Astrocyte of the spinal cord (primary cell): ENCODE data around the gene TMA7.

ENCODE experiments used
- DNase-seq: peaks from one replicate; pipeline ENCODE4 v3.0.0; 2011; ENCODE audit warnings: low read depth, low spot score
- H3K4me3 ChIP-seq: 2 replicates; pipeline ENCODE4 v1.5.1; 2011; ENCODE audit warnings: low read depth, mild to moderate bottlenecking, low read length, moderate library complexity
- in situ Hi-C: cut with HindIII; loops from 2 replicates; pipeline ENCODE4 v1.10.0; 2017; ENCODE audit warnings: low sequenced_read_pairs
- TF ChIP-seq, protein P1 (sequence below): IDR thresholded peaks from 2 replicates; pipeline ENCODE4 v1.5.1; 2012; ENCODE audit warnings: low read depth, mild to moderate bottlenecking, low read length, inconsistent platforms

TMA7 gene

DNA sequence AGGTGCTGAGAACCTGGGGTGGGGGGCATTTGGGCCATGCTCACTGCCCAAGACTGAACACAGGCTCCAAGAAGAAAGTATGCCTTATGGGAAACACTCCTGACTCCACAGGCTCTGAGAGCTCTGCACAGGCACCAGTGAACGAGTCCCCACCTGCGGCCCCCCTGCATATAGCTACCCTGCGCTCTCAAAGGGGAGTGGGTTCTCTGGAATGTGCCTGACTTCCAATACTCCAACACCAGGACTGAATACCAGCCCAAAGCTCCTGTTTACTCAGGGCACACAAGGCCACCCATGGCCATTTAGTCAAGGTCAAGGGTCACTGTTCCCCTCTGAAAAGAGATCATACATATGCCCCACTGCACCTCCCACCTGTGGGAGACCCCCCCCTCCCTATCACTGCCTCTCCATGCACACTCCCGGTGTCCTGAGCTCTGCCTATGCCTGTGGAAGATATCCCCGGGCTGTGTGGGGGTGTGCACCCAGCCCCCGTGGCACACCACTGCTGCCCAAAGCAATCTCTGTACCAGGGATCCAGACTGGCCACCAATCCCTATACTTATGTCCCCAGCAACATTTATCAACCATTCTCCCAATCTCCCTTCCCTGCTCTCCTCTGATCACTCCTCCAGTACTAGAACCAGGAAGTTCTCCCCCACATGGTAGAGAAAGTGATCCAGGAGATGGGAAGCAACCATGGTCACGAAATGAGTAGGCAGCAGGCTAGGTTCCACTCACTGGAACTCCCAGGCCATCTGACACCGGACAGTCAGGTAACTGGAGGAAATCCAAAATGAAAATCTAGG is 8.6 kb upstream of the TMA7 start:
- TF ChIP-seq, protein P1, sequence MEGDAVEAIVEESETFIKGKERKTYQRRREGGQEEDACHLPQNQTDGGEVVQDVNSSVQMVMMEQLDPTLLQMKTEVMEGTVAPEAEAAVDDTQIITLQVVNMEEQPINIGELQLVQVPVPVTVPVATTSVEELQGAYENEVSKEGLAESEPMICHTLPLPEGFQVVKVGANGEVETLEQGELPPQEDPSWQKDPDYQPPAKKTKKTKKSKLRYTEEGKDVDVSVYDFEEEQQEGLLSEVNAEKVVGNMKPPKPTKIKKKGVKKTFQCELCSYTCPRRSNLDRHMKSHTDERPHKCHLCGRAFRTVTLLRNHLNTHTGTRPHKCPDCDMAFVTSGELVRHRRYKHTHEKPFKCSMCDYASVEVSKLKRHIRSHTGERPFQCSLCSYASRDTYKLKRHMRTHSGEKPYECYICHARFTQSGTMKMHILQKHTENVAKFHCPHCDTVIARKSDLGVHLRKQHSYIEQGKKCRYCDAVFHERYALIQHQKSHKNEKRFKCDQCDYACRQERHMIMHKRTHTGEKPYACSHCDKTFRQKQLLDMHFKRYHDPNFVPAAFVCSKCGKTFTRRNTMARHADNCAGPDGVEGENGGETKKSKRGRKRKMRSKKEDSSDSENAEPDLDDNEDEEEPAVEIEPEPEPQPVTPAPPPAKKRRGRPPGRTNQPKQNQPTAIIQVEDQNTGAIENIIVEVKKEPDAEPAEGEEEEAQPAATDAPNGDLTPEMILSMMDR: no peak
- in situ Hi-C loops: no loop called here
- DNase-seq: no peak
- no peak overlapping the region for H3K4me3 ChIP-seq

DNA sequence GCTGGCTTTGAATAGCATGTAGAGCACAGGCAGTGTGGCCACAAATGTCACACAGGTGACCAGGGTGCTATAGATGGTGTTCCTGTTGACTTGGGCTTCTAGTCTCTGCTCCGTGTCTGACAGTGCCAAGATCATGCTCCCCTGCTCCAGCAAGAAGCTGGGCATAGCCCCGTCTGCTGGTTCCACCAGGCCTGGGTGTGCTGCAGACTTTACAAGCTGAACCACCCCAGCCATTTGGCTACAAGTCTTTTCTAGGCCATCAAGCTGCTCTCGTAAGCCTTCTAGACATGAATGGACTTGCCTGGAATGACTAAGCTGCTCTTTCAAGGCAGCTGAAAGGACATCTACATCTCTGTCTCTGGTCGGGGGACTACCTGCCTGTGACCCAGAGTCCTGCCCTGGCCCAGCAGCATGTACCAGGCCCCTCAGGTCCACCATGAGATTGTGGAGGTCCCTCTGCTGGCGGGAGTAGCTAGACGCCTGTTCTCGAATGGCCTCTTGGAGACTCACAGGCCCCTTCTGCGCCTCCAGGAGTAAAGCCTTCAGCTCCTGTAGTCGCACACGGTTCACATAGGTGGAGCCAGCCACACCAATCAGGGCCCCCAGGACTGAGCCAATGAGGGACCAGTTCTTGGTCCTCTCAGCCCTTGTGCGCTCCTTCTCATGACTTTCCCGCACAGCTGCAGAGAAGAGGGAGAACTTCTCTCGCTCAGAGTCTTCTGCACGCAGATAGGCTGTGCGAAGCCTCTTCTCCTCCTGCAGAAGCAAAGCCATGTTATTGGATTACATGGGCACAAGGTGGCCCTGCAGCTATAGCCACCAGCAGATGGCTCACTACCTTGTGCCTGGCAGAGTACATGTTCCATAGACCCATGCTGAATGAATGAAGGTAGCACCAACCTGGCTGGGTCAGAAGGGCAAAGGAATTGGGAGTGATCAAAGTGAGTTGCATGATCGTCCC is 7.4 kb upstream of the TMA7 start:
- in situ Hi-C loops: no loop called here
- TF ChIP-seq, protein P1: peak; percentile 29
- DNase-seq: no peak
- H3K4me3 ChIP-seq: no peak overlapping the region

DNA sequence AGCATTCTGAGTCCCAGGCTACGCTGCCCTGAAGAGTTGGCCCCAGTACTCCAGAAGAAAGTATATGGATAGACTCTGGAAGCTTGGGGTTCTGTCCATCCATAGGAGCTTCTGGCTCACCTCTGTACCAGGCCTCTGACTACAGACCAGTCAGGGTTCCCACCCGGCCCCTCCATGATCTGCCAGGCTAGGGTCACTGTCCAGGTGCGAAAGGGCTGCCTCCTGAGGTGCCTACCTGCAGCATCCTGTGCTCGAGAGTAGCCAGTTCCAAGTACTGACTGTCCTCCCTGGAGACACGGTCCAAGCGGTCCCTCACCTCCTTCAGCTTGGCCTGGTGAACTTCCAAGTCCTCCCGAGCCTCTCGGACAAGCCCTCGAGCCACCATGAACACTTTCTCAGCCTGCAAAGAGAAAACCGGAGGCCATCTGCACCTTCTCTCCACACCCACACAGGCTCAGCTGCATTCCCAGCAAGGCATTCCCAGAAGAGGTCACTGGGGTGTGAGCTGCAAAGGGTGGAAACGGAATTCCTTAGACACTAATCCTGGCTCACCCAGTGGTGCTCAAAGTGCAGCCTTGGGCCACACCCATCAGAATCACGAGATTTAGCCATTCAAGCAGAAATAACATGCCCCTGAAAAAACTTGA is 6.5 kb upstream of the TMA7 start:
- TF ChIP-seq, protein P1: no peak
- in situ Hi-C loops: no loop called here
- no peak overlapping the region for H3K4me3 ChIP-seq
- no peak for DNase-seq

DNA sequence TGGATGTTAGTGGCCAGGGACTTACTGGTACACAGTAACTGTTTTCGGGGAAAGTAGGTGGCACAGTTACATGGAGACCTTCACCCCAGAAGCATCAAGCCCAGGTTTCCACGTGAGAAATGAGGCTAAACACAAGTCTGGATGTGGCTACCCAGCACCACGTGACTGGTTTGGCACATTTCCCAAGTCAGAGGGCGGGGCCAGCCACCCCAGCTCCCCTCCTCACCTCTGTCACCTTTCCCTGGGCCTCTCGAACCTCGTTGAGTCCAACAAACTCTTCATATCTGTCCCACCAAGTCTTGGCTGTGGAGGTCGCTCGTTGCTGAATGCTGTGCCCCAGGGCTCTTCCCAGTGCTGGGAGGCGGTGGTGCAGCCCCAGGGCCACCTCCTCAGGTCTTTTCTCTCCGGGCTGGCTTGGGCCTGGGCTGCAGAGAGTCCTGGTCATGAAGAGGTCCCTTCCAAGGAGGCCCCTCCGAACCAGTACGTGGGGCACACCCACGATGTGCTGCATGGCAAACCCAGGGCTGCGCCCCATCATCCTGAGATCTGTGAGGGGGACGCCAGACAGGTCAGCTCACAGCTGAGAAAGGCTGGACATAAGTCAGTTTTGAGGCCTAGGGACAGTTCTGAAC is 5.3 kb upstream of the TMA7 start:
- H3K4me3 ChIP-seq: no peak overlapping the region
- in situ Hi-C loops: no loop called here
- DNase-seq: no peak
- TF ChIP-seq, protein P1: no peak

DNA sequence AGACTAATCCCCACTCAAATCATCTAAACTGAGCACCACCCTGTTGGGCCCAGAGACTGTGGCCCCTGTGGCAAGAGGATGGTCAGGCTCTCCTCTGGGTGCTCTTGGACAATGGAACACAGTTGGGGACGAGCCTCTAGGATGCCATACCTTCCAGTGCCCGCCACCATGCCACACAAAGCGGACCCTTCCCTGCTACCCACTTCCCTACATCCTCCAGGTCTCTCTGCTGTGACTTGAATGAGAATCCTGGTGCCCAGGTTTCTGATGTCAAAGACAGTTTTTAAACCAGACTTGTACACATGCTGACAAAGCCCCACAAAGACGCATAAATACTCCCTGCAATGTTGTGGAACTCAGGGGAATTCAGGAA is 4.8 kb upstream of the TMA7 start:
- TF ChIP-seq, protein P1: no peak
- in situ Hi-C loops: no loop called here
- no peak for DNase-seq
- no peak overlapping the region for H3K4me3 ChIP-seq
